Adrenal gland (tissue), 5 donors: ENCODE measurements around the gene DNPEP.

Source experiments
- CTCF ChIP-seq, 6 experiments: fragments of 450-650 bp in 4 of 6; fragments of 200-600 bp in 2 of 6; sonication (generic) in 1 of 6; IDR thresholded peaks; 1 replicate in 5 of 6; 2 replicates in 1 of 6; pipeline versions ENCODE4 v1.5.1 to v1.8.0; 2016 to 2021; ENCODE audit warnings: antibody characterized with exemption in 6 of 6, mild to moderate bottlenecking in 2 of 6, moderate library complexity in 1 of 6
- POLR2A ChIP-seq, 2 donors: fragments of 450-650 bp; IDR thresholded peaks; one replicate each; pipeline ENCODE4 v1.6.1; 2017; ENCODE audit warnings: antibody characterized with exemption in 2 of 2, mild to moderate bottlenecking in 2 of 2, moderate library complexity in 1 of 2
- donor health status: DM: no; HTN: no; CAD: no.

GRCh38 chr2:219396863-219397457 is 9.2 kb upstream of the DNPEP start:
- TF ChIP-seq CTCF (IDR thresholded peaks at IDR 0.05) (no peak), POLR2A (IDR thresholded peaks at IDR 0.05) (no peak)
